GM13977 (cell line): ENCODE data around the gene CNIH1.

ENCODE experiments used
- DNase-seq: peaks from one replicate; pipeline ENCODE4 v3.0.0; 2012; ENCODE audit warnings: low spot score
- CTCF ChIP-seq: IDR thresholded peaks from 2 replicates; pipeline ENCODE4 v1.5.1; 2012; ENCODE audit warnings: mild to moderate bottlenecking, control low read depth; ENCODE audit not compliant: insufficient read depth; ENCODE audit errors: extremely low read depth, missing control alignments
- in situ Hi-C: fragments of 300-500 bp; cut with MboI; formaldehyde crosslinking; loops from one replicate; pipeline ENCODE4 v1.12.0; 2022; ENCODE audit warnings: low sequenced_read_pairs, low pct_unique_long_range_greater_than_20kb, mixed read lengths, inconsistent platforms; ENCODE audit not compliant: unreplicated experiment

Gene CNIH1

GRCh38 chr14:54487771-54488170 lies 46.6 kb upstream of the CNIH1 start:
- peak; percentile 26 for DNase-seq
- TF ChIP-seq CTCF = no peak
- in situ Hi-C loops = no loop called here

- no peak for TF ChIP-seq CTCF
- in situ Hi-C loops = no loop called here
- no peak for DNase-seq
These were observed 45.5 kb upstream of the CNIH1 start for GRCh38 chr14:54486685-54487084.

- DNase-seq = no peak
- in situ Hi-C loops = no loop called here
- TF ChIP-seq CTCF = no peak
These were observed 42.7 kb upstream of the CNIH1 start for GRCh38 chr14:54483846-54484245.

GRCh38 chr14:54483073-54483745 lies 42.0 kb upstream of the CNIH1 start:
- TF ChIP-seq CTCF = no peak
- no peak for DNase-seq

GRCh38 chr14:54481695-54482094 lies 40.5 kb upstream of the CNIH1 start:
- no peak for TF ChIP-seq CTCF
- in situ Hi-C loops = no loop called here
- no peak for DNase-seq

More at GRCh38 chr14:54483073-54483745, 42.0 kb upstream of the CNIH1 start:
- in situ Hi-C loops = no loop called here

- no peak for DNase-seq
- in situ Hi-C loops = no loop called here
- no peak for TF ChIP-seq CTCF
These were observed 39.8 kb upstream of the CNIH1 start for GRCh38 chr14:54480830-54481562.
